Measurements from ENCODE around the gene MYRIP. TPM values are rescaled to one million over a fixed set of nuclear protein-coding genes. Genes with fewer than 3 reads are reported as not detected.
"Not testable (repeated sequence)": the region's sequence is repeated elsewhere in the genome, so short reads cannot be mapped to it uniquely, and the experiment has no call there.

MYRIP gene
- total RNA-seq, 1 experiment from 2014 or later: 2.7 TPM

DNA sequence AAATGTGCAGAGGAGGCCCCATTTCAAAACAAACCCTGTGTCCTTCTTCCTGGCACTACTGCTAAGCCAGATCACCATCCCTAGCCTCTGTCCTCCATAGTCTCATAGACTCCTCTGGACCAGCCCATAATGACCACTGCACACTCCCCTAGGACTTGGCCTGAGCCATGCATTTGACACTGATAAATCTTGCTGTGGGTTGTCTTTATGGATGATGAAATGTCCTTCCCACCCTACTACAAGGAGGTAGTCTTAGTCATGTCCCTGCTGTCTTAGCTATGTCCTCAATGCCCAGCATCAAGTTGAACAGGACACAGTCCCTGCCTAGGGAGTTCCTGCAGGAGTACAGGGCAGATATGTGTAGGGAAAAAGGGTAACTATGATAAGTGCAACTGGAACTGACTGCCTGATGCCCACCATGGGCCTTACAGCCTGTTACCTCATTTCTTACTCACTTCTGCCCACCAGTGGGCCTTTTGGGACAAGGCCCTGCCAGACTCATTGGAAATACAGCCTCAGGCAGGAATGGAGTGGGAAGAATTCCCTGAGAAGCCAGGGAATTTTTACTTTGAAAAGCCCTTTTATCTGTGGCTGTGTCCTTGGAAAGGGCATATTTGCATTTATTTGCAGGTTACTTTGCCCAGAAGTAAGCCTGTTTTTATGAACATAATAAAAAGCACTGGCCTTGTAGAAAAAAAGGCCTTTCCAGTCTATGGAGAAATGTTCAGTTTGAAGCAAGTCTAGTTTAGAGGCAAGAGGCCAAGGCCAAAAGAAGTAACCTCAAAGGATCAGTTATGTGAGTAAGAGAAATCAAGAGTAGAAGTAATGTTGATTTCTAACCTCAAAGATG, 300.5 kb downstream of the MYRIP start:
- DNase-seq (ENCODE audit: extremely low read depth, low read depth): no peak

DNA sequence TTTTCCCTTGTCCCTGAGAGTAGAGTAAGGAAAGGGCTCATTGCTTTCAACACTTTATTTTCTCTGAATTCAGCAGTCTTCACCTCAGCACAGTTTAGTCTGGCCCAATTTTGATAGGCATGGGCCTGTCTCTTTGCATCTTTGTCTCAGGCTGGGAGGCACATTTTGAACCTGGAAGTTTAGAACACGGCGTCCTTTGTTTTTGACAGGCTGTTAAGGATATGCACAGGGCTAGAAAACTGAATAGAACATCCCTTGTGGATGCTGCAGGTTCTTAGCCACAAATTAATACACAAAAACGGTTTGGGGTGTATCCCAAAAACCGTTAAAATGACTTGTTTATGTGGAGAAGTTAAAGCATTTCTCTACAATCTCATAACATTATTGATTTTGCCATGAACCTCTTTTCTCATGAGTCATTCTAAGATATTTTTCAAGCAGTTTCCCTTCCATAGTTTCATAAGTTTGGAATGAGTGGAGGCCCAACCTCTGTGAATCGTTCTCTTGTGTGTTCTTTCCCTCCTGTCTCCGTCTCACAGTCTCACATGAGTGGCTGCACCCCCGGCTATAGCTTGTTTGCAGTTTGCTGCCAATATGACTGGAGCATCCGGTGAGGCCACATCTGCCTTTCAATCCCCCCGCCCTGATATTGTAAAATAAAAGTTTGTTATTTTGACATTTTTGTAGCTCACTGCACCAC, 307.2 kb downstream of the MYRIP start:
- DNase-seq (ENCODE audit: extremely low read depth, low read depth): peak; percentile 86

DNA sequence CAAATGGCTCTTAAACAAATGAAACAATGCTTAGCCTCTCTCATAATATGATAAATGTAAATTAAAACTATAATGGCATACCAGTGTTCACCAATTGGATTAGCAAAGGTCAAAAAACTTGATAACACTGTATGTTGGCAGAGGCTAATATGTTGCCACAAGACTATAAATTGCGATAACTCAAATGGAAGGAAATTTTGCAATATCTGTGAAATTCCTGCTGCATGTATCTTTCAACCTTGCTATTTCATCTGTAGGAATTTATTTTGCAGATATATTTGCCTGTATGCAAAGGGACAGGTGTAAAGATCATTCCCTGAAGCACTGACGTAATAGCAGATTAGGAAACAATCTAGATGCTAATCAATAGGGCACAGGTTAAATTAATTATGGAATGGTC, 308.7 kb downstream of the MYRIP start:
- peak; percentile 66 for DNase-seq (ENCODE audit: extremely low read depth, low read depth)

DNA sequence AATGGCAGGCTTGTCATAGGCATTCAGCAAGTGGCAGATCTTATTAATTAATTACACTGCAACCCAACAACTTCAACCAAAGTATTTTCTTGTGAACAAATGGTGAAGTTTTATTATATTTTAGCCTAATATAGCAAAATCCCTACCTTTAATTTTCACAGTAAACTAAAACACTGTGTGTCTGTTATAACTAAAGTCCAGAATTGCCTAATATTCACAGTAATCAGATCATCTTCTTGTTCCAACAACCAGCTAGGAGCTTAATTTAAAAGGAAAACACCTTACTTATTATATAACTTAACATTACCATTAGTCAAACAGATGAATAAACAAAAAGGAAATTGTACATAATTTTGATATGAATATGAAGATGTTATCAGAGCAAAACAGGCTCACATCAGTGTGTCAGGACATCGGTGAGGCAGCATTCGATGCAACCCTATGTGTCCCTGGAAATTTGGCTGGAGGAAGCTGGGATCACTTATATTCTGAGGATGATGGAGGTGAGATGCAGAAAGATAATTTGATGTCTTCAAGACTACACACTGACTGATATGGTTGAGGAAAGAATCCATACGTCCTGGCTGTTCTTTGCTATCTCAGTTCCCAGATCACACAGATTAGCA, 310.8 kb downstream of the MYRIP start:
- no peak for DNase-seq (ENCODE audit: extremely low read depth, low read depth)

DNA sequence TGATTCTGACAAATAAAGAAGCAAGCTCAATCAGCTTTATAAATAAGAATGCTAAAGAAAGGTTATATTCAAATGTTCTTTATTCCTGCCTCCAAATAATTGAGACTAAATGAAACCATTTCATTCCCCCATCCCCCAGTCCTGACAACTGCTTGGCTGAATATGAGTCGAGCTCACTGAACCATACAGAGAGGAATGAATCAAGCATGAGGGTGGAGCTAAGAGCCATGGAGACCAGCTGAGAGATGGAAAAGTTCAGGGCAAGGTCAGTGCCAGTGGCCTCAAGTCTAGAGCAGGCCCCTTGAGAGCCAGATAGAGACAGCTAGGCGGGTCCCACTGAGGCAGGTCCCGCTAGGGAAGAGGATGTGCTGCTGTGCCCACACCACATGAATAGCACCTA, 311.4 kb downstream of the MYRIP start:
- peak; percentile 57 for DNase-seq (ENCODE audit: extremely low read depth, low read depth)

DNA sequence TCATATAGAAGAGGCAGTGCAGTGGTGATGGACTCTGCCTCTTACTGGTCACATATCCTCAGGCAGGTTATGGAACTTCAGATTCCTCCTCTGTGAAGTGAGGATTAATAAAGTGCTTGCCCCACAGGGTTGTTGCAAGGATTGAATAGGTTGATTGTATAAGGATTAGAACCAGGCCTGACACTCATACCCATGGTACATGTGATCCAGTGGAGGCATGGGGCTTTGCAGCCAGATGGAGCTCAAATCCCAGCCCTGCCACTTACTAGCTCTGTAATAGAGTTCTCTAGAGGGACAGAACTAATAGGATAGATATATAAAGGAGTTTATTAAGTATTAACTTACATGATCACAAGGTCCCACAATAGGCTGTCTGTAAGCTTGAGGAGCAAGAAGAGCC, 315.5 kb downstream of the MYRIP start:
- DNase-seq (ENCODE audit: extremely low read depth, low read depth): no peak

DNA sequence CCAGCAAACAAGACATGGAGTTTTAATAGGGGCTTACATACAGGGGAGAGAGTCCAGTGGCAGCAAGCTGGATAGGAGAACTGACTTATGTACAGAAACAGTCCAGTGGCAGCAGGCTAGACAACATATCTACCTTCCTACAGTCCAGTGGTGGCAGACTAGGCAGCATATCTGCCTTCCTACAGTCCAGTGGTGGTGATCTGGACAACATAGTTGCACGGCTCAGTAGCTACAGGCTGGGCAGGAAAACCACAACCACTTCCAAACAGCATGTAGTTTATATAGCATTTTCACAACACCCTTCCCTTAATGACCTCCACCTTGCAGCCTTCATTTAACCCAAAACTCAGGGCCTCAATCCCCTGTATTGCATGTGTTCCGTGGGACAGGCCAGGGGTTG, 318.8 kb downstream of the MYRIP start:
- DNase-seq (ENCODE audit: extremely low read depth, low read depth): no peak

DNA sequence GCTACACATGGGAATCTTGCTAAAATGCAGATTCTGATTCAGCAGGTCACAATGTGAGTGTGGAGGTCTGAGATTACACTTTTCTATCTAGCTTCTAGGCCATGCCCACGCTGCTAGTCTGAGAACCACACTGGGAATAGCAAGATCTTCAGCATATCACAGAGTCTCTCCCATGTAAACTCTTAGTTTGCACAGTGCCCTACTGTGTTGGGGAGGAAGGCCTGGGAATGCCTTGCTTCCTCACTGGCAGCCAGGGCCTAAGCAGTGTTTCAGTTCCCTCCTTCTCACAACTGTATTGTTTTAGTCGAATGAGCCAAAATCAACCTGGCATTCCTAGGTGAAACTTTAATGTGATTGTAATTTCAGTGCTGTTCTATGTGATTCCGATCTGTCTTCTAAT, 320.1 kb downstream of the MYRIP start:
- no peak for DNase-seq (ENCODE audit: extremely low read depth, low read depth)

DNA sequence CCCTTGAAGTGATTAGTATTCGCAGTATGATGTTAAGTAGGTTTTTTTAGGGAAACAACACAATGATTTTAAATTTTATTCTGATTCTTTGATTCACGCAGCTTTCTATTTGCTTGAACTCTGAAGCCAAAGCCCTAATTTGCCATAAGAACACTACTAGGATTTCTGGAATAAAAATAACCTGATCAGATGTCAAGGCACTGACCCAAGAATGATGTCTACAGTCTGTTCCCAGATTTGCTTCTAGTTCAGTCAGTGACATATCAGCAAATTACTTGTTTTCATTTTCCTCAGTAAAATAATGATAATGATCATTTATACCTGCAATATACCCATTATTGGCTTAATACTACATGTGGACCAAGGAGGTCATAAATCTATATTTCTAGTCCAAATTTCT, 320.6 kb downstream of the MYRIP start:
- no peak for DNase-seq (ENCODE audit: extremely low read depth, low read depth)

DNA sequence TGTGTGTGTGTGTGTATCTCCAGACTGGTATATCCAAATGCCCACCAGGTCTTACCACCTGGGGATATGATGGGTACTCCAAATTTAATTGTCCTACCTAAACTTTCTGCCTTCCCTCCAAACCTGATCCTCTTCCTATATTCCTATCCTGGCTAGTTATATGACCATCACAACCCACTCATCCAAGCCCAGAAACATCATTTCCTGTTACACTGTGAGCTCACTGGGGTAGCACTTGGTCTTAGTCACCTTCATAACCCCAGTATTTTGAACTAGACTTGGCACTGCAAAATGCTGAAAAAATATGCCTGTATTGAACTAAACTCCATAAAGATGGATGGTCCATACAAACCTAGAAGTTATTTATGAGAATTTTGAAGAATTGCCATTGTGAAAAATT, 321.3 kb downstream of the MYRIP start:
- DNase-seq (ENCODE audit: extremely low read depth, low read depth): no peak

DNA sequence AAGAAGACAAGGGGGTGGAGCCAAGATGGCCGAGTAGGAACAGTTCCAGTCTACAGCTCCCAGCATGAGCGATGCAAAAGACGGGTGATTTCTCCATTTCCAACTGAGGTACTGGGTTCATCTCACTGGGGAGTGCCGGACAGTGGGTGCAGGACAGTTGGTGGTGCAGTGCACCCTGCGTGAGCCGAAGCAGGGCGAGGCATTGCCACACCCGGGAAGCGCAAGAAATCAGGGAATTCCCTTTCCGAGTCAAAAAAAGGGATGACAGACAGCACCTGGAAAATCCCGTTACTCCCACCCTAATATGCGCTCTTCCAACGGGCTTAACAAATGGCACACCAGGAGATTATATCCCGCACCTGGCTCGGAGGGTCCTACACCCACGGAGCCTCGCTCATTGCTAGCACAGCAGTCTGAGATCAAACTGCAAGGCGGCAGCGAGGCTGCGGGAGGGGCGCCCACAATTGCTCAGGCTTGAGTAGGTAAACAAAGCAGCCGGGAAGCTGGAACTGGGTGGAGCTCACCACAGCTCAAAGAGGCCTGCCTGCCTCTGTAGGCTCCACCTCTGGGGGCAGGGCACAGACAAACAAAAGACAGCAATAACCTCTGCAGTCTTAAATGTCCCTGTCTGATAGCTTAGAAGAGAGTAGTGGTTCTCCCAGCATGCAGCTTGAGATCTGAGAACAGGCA, 324.6 kb downstream of the MYRIP start:
- not testable (repeated sequence) for DNase-seq (ENCODE audit: extremely low read depth, low read depth)

DNA sequence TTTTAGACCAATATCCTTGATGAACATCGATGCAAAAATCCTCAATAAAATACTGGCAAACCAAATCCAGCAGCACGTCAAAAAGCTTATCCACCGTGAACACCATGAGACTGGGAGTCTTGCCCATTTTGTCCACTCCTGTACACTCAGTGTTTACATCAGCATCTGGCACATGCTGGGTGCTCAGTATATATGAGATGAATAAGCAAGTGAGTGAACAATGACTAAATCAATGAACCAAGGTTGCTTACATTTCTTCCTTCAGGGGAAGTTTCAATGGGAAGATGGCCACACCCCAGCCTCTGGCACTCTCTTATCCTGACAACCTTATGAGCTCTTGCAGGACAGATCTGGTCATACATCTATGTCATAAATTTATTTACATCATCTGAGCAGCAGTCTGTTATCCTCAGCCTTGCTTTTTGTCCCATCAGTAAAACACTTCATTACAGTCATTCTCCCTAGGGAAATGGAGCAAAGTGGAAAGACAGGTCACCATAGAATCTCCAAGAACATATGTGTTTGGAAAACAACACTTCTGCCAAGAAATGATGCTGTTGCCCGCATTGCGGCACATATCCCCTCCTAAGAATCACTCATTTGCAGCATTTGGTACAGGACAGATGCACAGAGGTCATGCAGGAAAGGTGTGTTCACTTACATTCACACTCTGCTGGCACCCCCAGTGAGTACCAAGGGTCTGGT, 328.3 kb downstream of the MYRIP start:
- DNase-seq (ENCODE audit: extremely low read depth, low read depth): peak; percentile 38

DNA sequence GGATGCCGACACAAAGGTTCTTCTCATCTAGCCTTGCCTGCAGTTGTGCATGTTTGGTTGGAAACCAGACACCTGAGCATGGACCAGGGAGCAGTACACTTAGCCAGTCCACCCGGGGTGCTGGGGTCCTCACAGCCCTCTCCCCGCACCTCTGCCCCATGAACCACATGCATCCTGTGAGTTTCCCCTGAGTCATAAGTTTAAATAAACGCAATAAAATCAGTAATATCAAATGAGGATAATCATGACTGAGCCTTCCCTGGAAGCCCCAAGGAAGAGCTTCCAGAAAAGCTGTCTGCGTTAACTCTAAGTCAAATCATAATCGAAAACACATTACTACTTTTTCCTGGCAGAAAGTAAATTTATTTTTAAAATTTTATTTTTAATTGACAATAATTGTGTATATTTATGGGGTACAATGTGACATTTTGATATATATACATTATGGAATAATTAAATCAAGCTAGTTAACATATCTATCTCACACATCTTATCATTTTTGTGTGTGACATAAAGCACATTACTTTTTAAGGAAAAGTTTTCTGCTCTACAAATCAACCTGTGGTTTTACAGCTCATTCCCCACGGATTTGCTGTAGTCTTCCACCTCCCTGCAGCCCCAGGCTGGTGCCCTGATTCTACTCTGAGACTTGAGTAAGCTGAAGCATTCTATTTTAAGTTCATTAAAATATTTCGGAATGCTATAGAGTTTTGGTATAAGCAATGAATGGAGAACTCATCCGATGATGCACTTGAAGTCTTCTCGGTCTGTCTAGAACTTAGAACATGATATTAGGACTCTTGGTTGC, 334.1 kb downstream of the MYRIP start:
- DNase-seq (ENCODE audit: extremely low read depth, low read depth): no peak

DNA sequence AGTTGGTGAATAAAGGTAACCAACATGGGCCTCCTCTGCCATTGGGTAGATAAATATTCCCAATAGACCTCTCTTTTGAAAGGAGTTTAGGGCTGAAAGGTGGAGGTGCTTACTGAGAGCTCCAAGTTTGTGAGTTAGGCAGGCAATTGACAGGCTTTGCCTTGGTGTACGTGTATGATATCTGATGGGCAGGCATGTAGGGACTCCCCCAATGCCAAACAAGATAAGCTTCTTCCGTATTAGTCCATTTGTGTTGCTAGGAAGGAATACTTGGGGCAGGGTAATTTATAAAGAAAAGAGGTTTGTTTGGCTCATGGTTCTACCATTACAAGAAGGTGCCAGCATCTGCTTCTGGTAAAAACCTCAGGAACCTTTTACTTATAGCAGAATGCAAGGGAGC, 339.4 kb downstream of the MYRIP start:
- no peak for DNase-seq (ENCODE audit: extremely low read depth, low read depth)

DNA sequence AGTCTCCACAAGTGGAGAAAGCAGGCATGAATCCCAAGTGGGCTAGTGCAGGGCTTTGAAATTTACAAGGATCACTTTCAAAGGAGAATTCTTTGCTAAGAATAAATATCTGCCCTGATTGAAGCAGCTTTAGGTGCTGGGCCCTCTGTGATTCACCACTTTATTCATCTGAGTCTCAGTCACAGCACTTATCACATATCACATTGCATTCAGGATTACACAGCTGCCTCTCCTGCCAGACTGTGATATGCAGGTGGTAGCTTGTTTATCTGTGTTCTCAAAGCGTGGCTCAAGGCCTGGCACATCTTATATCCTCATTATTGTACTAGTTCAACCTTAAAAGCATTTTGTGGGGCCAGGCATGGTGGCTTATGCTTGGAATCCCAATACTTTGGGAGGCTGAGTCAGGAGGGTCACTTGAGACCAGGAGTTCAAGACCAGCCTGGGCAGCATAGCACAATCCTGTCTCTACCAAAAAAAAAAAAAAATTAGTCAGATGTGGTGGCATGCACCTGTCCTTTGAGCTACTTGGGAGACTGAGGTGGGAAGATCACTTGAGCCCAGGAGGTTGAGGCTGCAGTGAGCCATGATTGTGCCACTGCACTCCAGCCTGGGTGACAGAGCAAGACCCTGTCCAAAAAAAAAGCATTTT, 343.2 kb downstream of the MYRIP start:
- DNase-seq (ENCODE audit: extremely low read depth, low read depth): no peak

DNA sequence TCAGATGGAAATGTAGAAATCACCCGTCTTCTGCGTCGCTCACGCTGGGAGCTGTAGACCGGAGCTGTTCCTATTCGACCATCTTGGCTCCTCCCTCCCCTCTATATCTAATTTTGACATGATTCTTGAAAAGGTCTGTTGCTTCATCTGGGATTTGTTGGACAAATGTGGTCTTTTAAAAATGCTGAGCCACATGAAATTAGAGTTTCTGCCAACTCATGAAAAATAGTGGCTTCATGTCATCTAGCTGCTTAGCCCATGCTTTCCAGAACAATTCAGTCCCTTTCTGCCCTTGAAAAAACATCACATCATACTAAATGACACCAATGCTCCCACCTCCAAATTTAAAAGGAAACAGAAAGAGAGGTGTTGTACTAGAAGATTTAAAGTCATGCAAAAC, 351.5 kb downstream of the MYRIP start:
- no peak for DNase-seq (ENCODE audit: extremely low read depth, low read depth)

DNA sequence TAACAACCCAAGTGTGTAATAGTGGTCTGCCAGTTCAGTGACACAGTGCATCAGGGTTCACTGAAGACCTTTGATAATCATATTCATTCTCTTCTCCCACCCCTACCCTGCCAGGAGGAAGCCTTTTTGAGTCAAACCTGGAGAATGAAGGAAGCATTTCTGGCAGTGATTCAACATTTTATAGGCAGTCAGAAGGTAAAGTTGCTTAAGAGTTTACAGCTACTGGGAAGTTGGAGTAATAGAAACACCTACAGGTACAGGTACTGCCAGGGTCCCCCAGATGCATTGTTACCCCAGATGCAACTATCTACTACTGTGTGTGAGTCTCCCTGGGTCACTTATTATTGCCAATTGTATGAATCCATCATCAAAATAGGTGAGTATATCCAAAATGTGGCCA, 353.2 kb downstream of the MYRIP start:
- DNase-seq (ENCODE audit: extremely low read depth, low read depth): no peak

DNA sequence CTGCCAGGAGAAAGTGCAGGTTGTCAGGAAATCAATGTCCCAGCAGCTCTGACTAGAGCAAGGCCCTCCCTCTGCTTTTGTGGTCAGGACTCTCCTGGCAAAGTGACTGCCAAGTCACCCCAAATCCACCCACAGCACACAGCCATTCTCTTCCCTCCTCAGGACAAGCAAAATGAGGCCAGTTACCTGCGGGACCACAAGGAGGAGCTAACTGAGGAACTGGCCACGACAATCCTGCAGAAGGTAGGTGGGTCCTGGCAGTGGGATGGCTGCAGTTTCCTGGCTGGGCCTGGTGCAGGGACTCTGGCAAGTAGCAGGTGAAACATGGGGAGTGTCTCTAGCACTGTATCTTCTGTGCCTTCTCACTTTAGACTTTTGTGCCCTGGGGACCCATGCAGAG, 357.6 kb downstream of the MYRIP start:
- DNase-seq (ENCODE audit: extremely low read depth, low read depth): no peak

DNA sequence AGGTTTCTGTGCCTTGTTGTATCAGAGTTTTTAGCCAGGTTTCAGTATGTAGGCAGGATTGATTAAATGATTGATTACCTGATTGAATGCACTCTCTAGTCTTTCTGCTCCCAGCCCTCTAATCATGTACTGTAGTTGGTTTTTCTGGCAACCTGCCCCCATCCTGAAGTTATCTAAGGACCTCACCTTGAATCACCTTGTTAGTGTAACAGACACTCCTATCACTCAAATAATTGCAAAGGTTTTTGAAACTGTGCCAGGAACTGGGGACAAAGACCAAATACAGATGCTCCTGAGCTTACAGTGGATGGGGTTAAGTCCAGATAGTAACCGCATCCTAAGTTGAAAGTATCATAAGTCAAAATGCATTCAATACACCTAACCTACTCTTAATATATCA, 358.5 kb downstream of the MYRIP start:
- no peak for DNase-seq (ENCODE audit: extremely low read depth, low read depth)
